Sigmoid colon (tissue), 3 donors: ENCODE data around the gene LRRC75B.
"Not testable (repeated sequence)": the region's sequence is repeated elsewhere in the genome, so short reads cannot be mapped to it uniquely, and the experiment has no call there.

Source experiments
- CTCF ChIP-seq, 4 experiments: fragments of 450-650 bp in 3 of 4; fragments of 200-600 bp in 1 of 4; IDR thresholded peaks; one replicate each; pipeline ENCODE4 v1.5.1; 2016 to 2019; ENCODE audit warnings: antibody characterized with exemption in 4 of 4, mild to moderate bottlenecking in 3 of 4, moderate library complexity in 2 of 4
- POLR2A ChIP-seq, 2 donors: fragments of 450-650 bp; IDR thresholded peaks; one replicate each; pipeline ENCODE4 v1.6.1; 2016; ENCODE audit warnings: antibody characterized with exemption in 2 of 2, mild to moderate bottlenecking in 2 of 2, moderate library complexity in 2 of 2

GRCh38 chr22:24602847-24603769 lies 10.2 kb upstream of the LRRC75B start, which contains the start of gene GGT1:
- TF ChIP-seq POLR2A, CTCF (IDR thresholded peaks at IDR 0.05): not testable (repeated sequence)
